Stimulated activated CD4-positive, alpha-beta T cell treated with anti-CD3 and anti-CD28 coated beads, TNF-alpha, amount 100 ng/mL, for 4 hours (primary cell): Measurements from ENCODE around the gene TBCCD1.

Source experiments
- DNase-seq, 3 experiments: peaks; one replicate each; pipeline ENCODE4 v3.0.0-alpha.2; 2020; ENCODE audit warnings: low read depth in 3 of 3

The TBCCD1 gene

DNA sequence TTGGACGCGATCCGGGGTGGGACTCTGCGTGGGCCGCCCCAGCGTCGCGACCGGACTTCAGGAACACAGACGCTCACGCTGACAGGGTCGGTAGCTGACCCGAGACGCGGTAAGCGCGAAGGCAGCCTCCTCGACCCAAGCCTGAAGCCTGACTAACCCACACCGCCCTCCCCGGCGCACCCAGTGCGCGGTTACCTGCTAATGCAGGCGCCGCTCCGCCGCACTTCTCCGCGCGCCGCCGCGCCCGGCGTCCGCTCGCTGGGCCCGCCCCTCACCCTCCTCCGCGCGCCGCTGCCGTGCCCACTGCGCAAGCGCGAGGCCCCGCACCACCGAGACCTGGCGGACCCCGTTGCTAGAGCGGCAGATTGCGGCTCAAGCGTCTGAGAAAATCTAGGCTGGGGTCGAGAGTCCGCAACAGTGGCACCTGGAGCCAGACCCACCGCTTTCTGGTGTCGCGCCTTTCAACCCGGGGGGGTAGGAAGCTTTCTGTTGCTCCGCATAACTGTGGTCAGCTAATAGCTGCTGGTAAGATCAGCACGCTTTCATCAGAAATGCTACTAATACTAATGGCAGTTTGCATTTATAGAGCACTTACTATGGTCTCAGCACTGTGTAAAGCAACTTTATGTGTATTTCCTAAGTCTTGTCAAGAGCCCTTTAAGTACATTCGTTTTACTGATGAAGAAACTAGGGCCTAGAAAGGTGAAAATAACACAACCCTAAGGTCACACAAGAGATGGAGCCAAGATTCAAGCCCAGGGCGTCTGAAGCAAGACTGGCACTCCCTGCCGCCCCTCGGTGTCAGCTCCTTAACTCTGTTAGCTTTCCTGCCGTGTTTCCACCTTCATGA, at the start of gene TBCCD1:
Gene TBCCD1 (minus strand): TSS at position 268 of the 850 bp plus-strand sequence. CDS start 3,010 bp downstream, outside the sequence.
- DNase-seq: peak; percentile 88 to 93 (median 91)

GRCh38 chr3:186616299-186616617, 49.1 kb upstream of the TBCCD1 start:
- no peak for DNase-seq

- peak; percentile 43 to 55 (median 54) for DNase-seq
Measured at GRCh38 chr3:186614597-186615483, 47.7 kb upstream of the TBCCD1 start.

DNA sequence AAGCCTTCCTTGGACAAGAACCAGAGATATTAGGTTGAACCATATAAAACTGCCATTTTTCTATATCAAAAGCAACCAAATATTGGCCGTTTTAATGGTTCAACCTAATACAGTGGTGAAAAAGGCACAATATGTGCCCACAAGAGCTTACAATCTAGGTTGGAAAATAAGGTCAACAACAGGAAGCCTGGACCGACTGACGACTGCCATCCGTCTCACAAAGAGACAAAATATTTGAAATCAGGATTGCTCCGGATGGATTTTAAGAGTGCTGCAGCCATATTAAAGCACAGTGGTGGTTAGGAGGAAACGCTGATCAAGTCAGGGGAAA, 47.1 kb upstream of the TBCCD1 start:
- no peak for DNase-seq

DNA sequence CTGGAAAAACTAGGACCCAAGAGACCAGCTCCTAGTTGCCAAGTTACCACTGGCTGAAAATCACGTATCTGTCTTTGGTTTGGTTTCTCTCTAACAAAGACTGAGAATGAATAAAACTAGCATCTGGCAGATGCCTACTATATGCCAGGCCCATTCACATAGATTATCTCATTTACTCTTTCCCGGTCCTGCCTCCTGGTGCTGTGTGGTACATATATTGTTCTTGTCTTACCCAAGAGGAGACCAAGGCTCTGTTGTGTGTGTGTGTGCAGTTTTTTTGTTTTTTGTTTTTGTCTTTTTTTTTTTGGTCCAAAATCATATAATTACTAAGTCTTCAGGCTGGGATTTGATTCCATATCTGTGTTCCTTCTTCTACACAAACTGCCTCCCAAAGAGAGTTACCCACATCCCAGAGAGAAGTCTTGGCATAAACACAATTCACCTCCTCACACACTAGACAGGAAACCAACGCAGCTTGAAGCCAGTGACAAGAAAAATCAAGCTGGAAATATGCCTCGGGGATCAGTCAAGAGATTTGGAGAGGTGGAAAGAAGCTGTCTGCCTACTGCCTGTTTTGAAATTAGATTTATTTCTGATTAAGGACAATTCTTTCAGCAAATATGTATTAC, 46.6 kb upstream of the TBCCD1 start:
- DNase-seq: no peak

DNA sequence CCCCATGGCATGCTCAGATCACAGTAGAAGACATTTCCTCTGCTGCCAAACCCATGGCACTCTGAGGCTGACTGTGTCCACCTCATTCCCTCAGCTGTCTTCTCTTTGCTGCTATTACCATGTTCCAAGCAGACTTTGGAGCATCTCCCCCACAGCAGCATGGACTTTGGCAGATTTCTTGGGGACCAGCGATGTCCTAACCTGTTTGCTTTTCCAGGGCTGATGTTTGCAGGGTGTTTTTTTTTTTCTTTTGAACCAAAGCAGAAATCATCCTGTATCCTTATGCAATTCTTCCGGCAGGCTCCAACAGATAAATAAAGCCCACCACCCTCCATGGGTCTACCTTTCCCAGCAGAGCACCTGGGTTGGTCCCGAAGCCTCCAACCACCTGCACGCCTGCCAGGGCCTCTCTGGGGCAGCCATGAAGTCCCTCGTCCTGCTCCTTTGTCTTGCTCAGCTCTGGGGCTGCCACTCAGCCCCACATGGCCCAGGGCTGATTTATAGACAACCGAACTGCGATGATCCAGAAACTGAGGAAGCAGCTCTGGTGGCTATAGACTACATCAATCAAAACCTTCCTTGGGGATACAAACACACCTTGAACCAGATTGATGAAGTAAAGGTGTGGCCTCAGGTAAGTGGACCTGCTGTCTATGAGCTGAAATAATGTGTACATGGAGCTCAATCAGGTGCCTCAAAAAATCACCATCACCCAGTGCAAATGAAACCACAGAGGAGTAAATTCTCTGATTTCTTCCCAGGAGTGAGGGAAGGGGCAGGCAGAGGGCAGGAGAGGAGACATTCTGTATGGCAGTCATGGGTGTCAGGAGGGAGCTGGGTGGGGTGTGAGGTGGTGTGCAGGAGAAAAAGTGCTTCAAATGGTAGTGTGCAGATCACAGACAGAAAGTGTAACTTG, 45.8 kb upstream of the TBCCD1 start, which contains the start of gene AHSG:
Gene AHSG (plus strand): TSS at position 340 of the 916 bp plus-strand sequence. CDS start 82 bp downstream, at position 422.
- DNase-seq: no peak

- no peak for DNase-seq
Measured at GRCh38 chr3:186612065-186612464, 44.9 kb upstream of the TBCCD1 start.

- no peak for DNase-seq
Measured at GRCh38 chr3:186609247-186609868, 42.2 kb upstream of the TBCCD1 start.

DNA sequence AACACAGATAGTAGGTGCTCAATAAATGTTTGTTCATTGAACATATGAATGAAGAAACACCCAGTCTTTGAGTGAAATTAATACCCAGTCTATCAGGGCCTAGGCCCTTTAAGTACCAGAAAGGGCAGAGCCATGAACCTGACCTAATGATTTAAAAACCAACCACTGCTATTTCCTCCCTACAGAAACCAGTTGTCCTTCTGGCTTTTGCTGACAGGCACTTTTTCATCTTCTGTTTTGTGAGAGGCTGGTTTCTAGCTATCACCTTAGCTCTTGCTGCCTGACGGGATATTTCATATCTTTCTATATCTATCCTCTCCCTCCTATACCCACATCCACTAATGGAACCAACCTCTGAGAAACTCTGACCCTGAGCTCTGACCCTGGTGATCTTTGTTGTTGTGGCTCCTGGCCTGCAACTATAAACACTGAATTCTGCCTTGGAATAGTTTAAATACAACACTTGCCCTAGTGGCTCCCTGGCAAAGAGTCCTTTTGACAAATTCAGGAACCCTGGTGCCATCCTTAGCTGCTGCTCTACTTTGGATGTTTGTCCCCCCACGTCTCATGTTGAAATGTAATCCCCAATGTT, 41.6 kb upstream of the TBCCD1 start:
- no peak for DNase-seq

GRCh38 chr3:186605561-186606545, 38.7 kb upstream of the TBCCD1 start:
- no peak for DNase-seq

- DNase-seq: no peak
Measured at GRCh38 chr3:186605078-186605477, 37.9 kb upstream of the TBCCD1 start.

DNA sequence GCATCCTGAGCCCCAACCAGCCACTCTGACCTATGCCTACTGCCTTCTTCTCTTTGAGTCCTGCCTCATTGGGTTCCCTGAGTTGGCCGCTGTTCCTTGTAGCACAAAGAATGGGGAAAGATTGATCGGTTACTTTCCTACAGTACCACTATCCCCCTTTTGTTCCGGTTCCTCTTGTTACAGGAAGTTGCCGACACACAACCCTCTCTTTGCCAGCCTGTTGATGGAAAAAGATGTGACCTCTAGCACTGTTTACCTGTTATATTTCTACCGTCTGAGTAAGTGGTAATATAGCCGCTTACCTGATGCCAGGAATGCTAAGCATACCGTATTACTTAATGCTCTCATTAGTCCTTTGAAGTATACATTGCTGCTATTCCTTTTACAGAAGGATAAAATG, 36.0 kb upstream of the TBCCD1 start:
- no peak for DNase-seq

DNA sequence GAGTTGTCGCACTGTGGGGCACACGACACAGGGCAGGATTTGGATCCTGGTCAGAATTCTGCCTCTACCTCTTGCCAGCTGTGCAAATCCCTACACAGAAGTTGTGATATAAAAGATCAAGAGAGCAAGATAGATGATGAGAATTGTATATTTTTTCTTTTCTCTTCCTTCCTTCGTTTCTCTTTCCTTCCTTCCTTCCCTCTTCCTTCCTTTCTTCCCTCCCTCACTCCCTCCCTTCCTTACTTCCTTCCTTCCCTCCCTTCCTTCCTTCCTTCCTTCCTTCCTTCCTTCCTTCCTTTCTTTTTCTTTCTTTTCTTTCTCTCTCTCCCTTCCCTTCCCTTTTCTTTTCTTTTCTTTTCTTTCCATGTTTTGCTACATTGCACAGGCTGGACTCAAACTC, 33.8 kb upstream of the TBCCD1 start:
- DNase-seq: no peak

DNA sequence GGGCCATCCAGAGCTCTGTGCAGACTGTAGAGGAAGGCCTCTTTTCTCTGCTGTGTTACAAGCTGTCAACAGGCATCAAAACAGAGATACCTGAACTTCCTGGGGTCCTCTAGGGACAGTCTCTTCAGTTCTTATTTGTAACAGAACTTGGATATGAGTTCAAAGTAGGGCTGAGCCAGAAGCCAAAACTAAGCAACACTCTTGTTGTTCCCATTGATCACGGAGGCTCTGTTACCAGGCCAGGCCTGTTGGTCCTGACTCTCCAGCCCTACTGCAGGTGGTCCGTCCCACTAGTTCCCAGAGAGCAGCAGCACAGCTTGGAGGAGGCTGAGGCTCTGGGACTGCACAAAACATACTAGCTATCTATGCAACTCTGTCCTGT, 32.6 kb upstream of the TBCCD1 start:
- DNase-seq: no peak

DNA sequence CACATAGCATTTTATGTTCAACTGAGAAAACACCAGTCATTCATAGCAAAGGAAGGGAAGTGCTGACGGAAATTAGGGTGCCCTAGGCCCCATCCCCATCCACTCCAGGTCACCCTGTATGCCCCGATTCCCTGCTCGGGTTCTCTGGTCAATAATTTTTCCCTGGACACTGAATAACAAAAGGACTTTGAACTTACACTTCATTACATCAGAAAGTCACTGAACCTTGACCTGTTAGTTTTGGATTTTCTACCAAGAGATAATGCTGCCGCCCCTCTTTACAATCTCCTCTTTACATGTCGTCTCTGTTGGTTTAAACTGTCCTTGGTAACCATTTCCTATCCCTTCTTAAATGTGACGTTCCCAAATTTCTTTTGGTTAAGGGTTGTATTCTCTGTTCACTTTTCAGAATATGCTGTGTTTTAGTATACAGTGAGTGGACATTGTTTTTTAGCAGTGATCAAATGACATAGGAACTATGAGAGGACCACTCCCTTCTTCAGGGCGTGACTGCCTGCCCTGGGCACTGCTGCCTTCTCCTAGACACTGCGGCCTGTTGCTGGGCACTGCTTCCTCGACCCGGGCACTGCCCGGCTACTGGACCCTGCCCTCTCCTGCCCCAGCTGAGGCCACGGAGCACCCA, 32.1 kb upstream of the TBCCD1 start:
- no peak for DNase-seq

DNA sequence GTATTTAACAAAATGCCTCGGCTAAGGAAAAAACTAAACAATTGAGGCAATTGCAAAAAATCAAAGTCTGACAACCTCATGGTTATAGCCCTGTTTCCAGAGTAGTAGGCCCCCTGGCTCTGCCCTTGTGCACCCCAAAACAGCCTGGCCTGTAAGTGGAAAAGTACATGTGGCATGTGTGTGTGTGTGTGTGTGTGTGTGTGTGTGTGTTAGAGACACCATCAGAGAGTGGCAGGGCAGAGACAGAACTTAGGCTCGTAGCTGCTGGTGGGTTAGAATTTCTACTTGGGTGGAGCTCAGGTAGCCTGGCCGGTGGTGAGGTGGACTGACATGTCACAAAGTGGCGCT, 31.6 kb upstream of the TBCCD1 start:
- no peak for DNase-seq

- DNase-seq: no peak
Measured at GRCh38 chr3:186598108-186598784, 31.1 kb upstream of the TBCCD1 start.

GRCh38 chr3:186596568-186597287, 29.6 kb upstream of the TBCCD1 start:
- no peak for DNase-seq
